ENCODE data around the gene NUAK2. TPM values are rescaled to one million over a fixed set of nuclear protein-coding genes. Genes with fewer than 3 reads are reported as not detected.
A peak's percentile ranks its signal among the peaks of the same experiment; 100 is the strongest.

Gene NUAK2
- total RNA-seq, 6 experiments from 2014 or later: 6.3 to 8.2 (median 7.3) TPM

DNA sequence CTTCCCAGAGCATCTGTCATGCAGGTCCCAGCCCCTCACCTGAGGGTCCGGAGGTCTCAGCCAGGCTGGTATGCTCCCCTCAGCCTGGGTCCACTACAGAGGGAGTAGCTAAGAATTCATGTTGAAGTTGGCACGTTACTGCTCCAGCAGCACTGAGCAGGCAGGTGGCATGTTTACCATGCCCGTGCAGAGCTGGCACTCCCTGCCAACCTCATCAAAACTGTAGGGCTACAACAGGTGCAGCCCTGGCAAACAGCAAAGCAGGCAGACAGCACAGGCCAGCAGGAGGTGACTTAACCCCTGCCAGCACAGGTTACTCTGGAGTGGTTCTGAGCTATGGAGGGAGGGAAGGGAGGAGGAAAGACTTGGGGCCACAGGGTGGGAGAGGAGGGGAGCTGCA is 46.4 kb downstream of the NUAK2 start:
- peaks cover 5% of the 10 kb centered on the region; the same call in 1 of the 2 replicates for H3K27me3 Mint-ChIP-seq (ENCODE audit: insufficient read depth)
- H3K4me3 Mint-ChIP-seq: no peak overlapping the region
- no peak overlapping the region for H3K27ac Mint-ChIP-seq
- DNase-seq: no peak
- H3K4me1 Mint-ChIP-seq (ENCODE audit: low read depth): peaks cover 18% of the 10 kb centered on the region
- TF ChIP-seq CTCF (IDR thresholded peaks at IDR 0.05): no peak
- H3K9me3 Mint-ChIP-seq: no peaks in the 10 kb centered on the region
- H3K36me3 Mint-ChIP-seq (ENCODE audit: low read depth): peaks cover 4% of the 10 kb centered on the region; the same call in 1 of the 2 replicates

- Mint-ChIP-seq H3K27ac (no peak overlapping the region), H3K9me3 (no peaks in the 10 kb centered on the region), H3K4me1 (ENCODE audit: low read depth) (peaks cover 19% of the 10 kb centered on the region), H3K36me3 (ENCODE audit: low read depth) (peaks cover 4% of the 10 kb centered on the region; the same call in 1 of the 2 replicates), H3K27me3 (ENCODE audit: insufficient read depth) (peaks cover 5% of the 10 kb centered on the region; the same call in 1 of the 2 replicates), H3K4me3 (no peak overlapping the region)
- no peak for TF ChIP-seq CTCF (IDR thresholded peaks at IDR 0.05)
- no peak for DNase-seq
Measured at GRCh38 chr1:205274041-205274691, 47.4 kb downstream of the NUAK2 start.

GRCh38 chr1:205273551-205273982 is 48.0 kb downstream of the NUAK2 start:
- Mint-ChIP-seq H3K4me3 (no peak overlapping the region), H3K9me3 (no peaks in the 10 kb centered on the region), H3K4me1 (ENCODE audit: low read depth) (peaks cover 19% of the 10 kb centered on the region), H3K36me3 (ENCODE audit: low read depth) (peaks cover 4% of the 10 kb centered on the region; the same call in 1 of the 2 replicates), H3K27me3 (ENCODE audit: insufficient read depth) (peaks cover 4% of the 10 kb centered on the region; the same call in 1 of the 2 replicates), H3K27ac (no peak overlapping the region)
- peak; percentile 99 for TF ChIP-seq CTCF (IDR thresholded peaks at IDR 0.05)
- DNase-seq: peak; percentile 56

- DNase-seq: no peak
- Mint-ChIP-seq H3K9me3 (no peaks in the 10 kb centered on the region), H3K4me3 (no peak overlapping the region), H3K27me3 (ENCODE audit: insufficient read depth) (peaks cover 3% of the 10 kb centered on the region; the same call in 1 of the 2 replicates), H3K4me1 (ENCODE audit: low read depth) (peaks cover 19% of the 10 kb centered on the region), H3K27ac (no peak overlapping the region), H3K36me3 (ENCODE audit: low read depth) (peaks cover 4% of the 10 kb centered on the region; the same call in 1 of the 2 replicates)
- TF ChIP-seq CTCF (IDR thresholded peaks at IDR 0.05): no peak
Measured at GRCh38 chr1:205272536-205272935, 49.0 kb downstream of the NUAK2 start.

DNA sequence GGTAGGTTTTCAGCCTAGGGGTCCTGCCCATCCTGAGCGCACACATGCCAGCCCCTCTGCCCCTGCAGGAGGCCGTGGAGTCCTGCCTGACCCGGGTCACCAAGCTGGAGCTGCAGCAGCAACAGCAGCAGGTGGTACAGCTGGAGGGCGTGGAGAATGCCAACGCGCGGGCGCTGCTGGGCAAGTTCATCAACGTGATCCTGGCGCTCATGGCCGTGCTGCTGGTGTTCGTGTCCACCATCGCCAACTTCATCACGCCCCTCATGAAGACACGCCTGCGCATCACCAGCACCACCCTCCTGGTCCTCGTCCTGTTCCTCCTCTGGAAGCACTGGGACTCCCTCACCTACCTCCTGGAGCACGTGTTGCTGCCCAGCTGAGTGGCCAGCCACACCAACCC is 49.8 kb downstream of the NUAK2 start:
- no peak for DNase-seq
- Mint-ChIP-seq H3K27me3 (ENCODE audit: insufficient read depth) (peaks cover 3% of the 10 kb centered on the region; the same call in 1 of the 2 replicates), H3K4me1 (ENCODE audit: low read depth) (peaks cover 21% of the 10 kb centered on the region), H3K9me3 (no peaks in the 10 kb centered on the region), H3K36me3 (ENCODE audit: low read depth) (peaks cover 4% of the 10 kb centered on the region; the same call in 1 of the 2 replicates), H3K27ac (no peak overlapping the region), H3K4me3 (no peak overlapping the region)
- TF ChIP-seq CTCF (IDR thresholded peaks at IDR 0.05): no peak
